HFFc6 (cell line): ENCODE data around the gene SPDEF. TPM values are rescaled to one million over a fixed set of nuclear protein-coding genes. Genes with fewer than 3 reads are reported as not detected.

ENCODE experiments used
- DNase-seq: peaks from one replicate; pipeline ENCODE4 v3.0.0-alpha.2; 2018
- H3K27ac Mint-ChIP-seq: 2 replicates; pipeline ENCODE4 v1.8.0; 2020; ENCODE audit warnings: mild to moderate bottlenecking, mixed read lengths
- H3K27me3 Mint-ChIP-seq: 2 replicates; pipeline ENCODE4 v1.8.0; 2021; ENCODE audit warnings: mild to moderate bottlenecking, moderate library complexity, mixed read lengths; ENCODE audit not compliant: insufficient read depth
- H3K36me3 Mint-ChIP-seq: 2 replicates; pipeline ENCODE4 v1.8.0; 2021; ENCODE audit warnings: low read depth, mixed read lengths
- H3K4me1 Mint-ChIP-seq: 2 replicates; pipeline ENCODE4 v1.8.0; 2020; ENCODE audit warnings: low read depth, mixed read lengths
- H3K4me3 Mint-ChIP-seq: 2 replicates; pipeline ENCODE4 v1.8.0; 2020; ENCODE audit warnings: mild to moderate bottlenecking, moderate library complexity, mixed read lengths
- H3K9me3 Mint-ChIP-seq: 2 replicates; pipeline ENCODE4 v1.8.0; 2020; ENCODE audit warnings: mild to moderate bottlenecking, mixed read lengths
- CTCF ChIP-seq: fragments of 200-600 bp; sonication (generic); IDR thresholded peaks from 2 replicates; pipeline ENCODE4 v1.5.0; 2021; ENCODE audit warnings: antibody characterized with exemption, mild to moderate bottlenecking
- total RNA-seq, 6 experiments: library from RNA; stranded (reverse); fragmentation: NEBNext Ultra II Directional; extraction: Animal tissue kit (Norgen Biotek cat#: 25700); gene quantifications; 2 replicates in 1 of 6; 3 replicates in 5 of 6; pipeline ENCODE4 v1.2.3, GENCODE V29; 2021

Gene SPDEF
- total RNA-seq, 6 experiments from 2014 or later: not detected

GRCh38 chr6:34557228-34557627 is 1.1 kb upstream of the SPDEF start:
- no peak overlapping the region for H3K4me3 Mint-ChIP-seq
- H3K9me3 Mint-ChIP-seq: no peaks in the 10 kb centered on the region; the same call in 1 of the 2 replicates
- no peak for TF ChIP-seq CTCF
- peaks cover 15% of the 10 kb centered on the region for H3K4me1 Mint-ChIP-seq
- no peaks in the 10 kb centered on the region for H3K36me3 Mint-ChIP-seq
- peaks cover 15% of the 10 kb centered on the region for H3K27me3 Mint-ChIP-seq
- no peak for DNase-seq
- no peak overlapping the region for H3K27ac Mint-ChIP-seq

- no peak overlapping the region for H3K27ac Mint-ChIP-seq
- H3K27me3 Mint-ChIP-seq: peaks cover 18% of the 10 kb centered on the region
- no peaks in the 10 kb centered on the region; the same call in 1 of the 2 replicates for H3K9me3 Mint-ChIP-seq
- DNase-seq: no peak
- H3K4me3 Mint-ChIP-seq: no peak overlapping the region
- no peaks in the 10 kb centered on the region for H3K36me3 Mint-ChIP-seq
- H3K4me1 Mint-ChIP-seq: peaks cover 15% of the 10 kb centered on the region
- TF ChIP-seq CTCF: no peak
Measured at GRCh38 chr6:34556493-34556892, 364 bp upstream of the SPDEF start.

GRCh38 chr6:34555328-34555727 is 801 bp downstream of the SPDEF start:
- DNase-seq: no peak
- no peak for TF ChIP-seq CTCF
- H3K27me3 Mint-ChIP-seq: peaks cover 27% of the 10 kb centered on the region
- no peak overlapping the region for H3K27ac Mint-ChIP-seq
- no peak overlapping the region for H3K4me3 Mint-ChIP-seq
- peaks cover 8% of the 10 kb centered on the region for H3K4me1 Mint-ChIP-seq
- no peaks in the 10 kb centered on the region for H3K36me3 Mint-ChIP-seq
- H3K9me3 Mint-ChIP-seq: no peaks in the 10 kb centered on the region; the same call in 1 of the 2 replicates

- no peak for TF ChIP-seq CTCF
- H3K4me1 Mint-ChIP-seq: peaks cover 5% of the 10 kb centered on the region; the same call in 1 of the 2 replicates
- H3K4me3 Mint-ChIP-seq: no peak overlapping the region
- no peaks in the 10 kb centered on the region; the same call in 1 of the 2 replicates for H3K9me3 Mint-ChIP-seq
- H3K36me3 Mint-ChIP-seq: no peaks in the 10 kb centered on the region
- H3K27ac Mint-ChIP-seq: no peak overlapping the region
- no peak for DNase-seq
- peaks cover 27% of the 10 kb centered on the region for H3K27me3 Mint-ChIP-seq
Measured at GRCh38 chr6:34555007-34555322, 1.2 kb downstream of the SPDEF start.

GRCh38 chr6:34554291-34555006 is 1.7 kb downstream of the SPDEF start:
- TF ChIP-seq CTCF: no peak
- H3K4me3 Mint-ChIP-seq: no peak overlapping the region
- DNase-seq: no peak
- no peak overlapping the region for H3K27ac Mint-ChIP-seq
- H3K36me3 Mint-ChIP-seq: no peaks in the 10 kb centered on the region
- H3K9me3 Mint-ChIP-seq: no peaks in the 10 kb centered on the region; the same call in 1 of the 2 replicates
- H3K27me3 Mint-ChIP-seq: peaks cover 24% of the 10 kb centered on the region
- peaks cover 5% of the 10 kb centered on the region; the same call in 1 of the 2 replicates for H3K4me1 Mint-ChIP-seq
